IMR-90 (cell line): ENCODE data around the gene GSK3B. TPM values are rescaled to one million over a fixed set of nuclear protein-coding genes. Genes with fewer than 3 reads are reported as not detected.

Experiments
- ATAC-seq: fragments of 200-7000 bp; cut with Tn5 transposase; 2 replicates; pipeline ENCODE4 v1.9.1; 2020; ENCODE audit warnings: low read depth, mild to moderate bottlenecking, moderate library complexity
- BruUV-seq: library from RNA; stranded (reverse); fragments of 400-500 nt; replicated peaks from 2 replicates; lab custom pipeline; 2021; lab: Mats Ljungman, UMichigan
- CTCF ChIA-PET: fragments of 300-600 bp; formaldehyde crosslinking; extraction: SDS; loops from one replicate; lab custom pipeline; 2021; ENCODE audit warnings: antibody characterized with exemption; lab: Yijun Ruan, JAX
- POLR2A ChIA-PET: fragments of 300-600 bp; sonication (Branson Sonifier 250); formaldehyde crosslinking; loops from one replicate; lab custom pipeline; 2022; ENCODE audit warnings: antibody characterized with exemption; ENCODE audit not compliant: unreplicated experiment; lab: Charles Lee
- DNase-seq: peaks from one replicate; pipeline ENCODE4 v3.0.0; 2013
- H2AFZ ChIP-seq: replicated peaks from 2 replicates; pipeline ENCODE3; 2013; ENCODE audit warnings: low read length, mild to moderate bottlenecking; ENCODE audit not compliant: poor library complexity
- H2AK5ac ChIP-seq: 2 replicates; pipeline ENCODE4 v1.6.1; 2013; ENCODE audit warnings: low read depth, low read length, inconsistent platforms
- H2AK9ac ChIP-seq: replicated peaks from 2 replicates; pipeline ENCODE3; 2013; ENCODE audit warnings: mild to moderate bottlenecking, low read depth, low read length, moderate library complexity; ENCODE audit not compliant: poor library complexity
- H2BK120ac ChIP-seq: 2 replicates; pipeline ENCODE4 v1.6.1; 2013; ENCODE audit warnings: low read depth, low read length, inconsistent platforms
- H2BK15ac ChIP-seq: 3 replicates; pipeline ENCODE4 v1.6.1; 2013; ENCODE audit warnings: low read depth, low read length, inconsistent platforms
- H2BK20ac ChIP-seq: 2 replicates; pipeline ENCODE4 v1.6.1; 2013; ENCODE audit warnings: low read depth, mild to moderate bottlenecking, inconsistent platforms, low read length, moderate library complexity
- H2BK5ac ChIP-seq: 2 replicates; pipeline ENCODE4 v1.6.1; 2013; ENCODE audit warnings: mild to moderate bottlenecking, low read depth, low read length, inconsistent platforms; ENCODE audit not compliant: poor library complexity, severe bottlenecking
- H3K14ac ChIP-seq: replicated peaks from 2 replicates; pipeline ENCODE4 v1.6.1; 2013; ENCODE audit warnings: low read depth, low read length, inconsistent platforms
- H3K18ac ChIP-seq: 2 replicates; pipeline ENCODE4 v1.6.1; 2013; ENCODE audit warnings: low read depth, low read length, control low read depth
- H3K23ac ChIP-seq: 2 replicates; pipeline ENCODE4 v1.6.1; 2013; ENCODE audit warnings: low read depth, low read length, inconsistent platforms
- H3K27ac ChIP-seq: 2 replicates; pipeline ENCODE4 v1.5.1; 2013; ENCODE audit warnings: mild to moderate bottlenecking, control low read depth, low read length; ENCODE audit not compliant: insufficient read depth
- H3K27me3 ChIP-seq: 2 replicates; pipeline ENCODE4 v1.6.1; 2013; ENCODE audit warnings: low read length; ENCODE audit not compliant: control insufficient read depth, insufficient read depth
- H3K36me3 ChIP-seq: 2 replicates; pipeline ENCODE4 v1.6.1; 2013; ENCODE audit warnings: low read length, mixed read lengths; ENCODE audit not compliant: control insufficient read depth, insufficient read depth
- H3K4ac ChIP-seq: 2 replicates; pipeline ENCODE4 v1.6.1; 2013; ENCODE audit warnings: low read depth, low read length, inconsistent platforms
- H3K4me1 ChIP-seq: 2 replicates; pipeline ENCODE4 v1.6.1; 2013; ENCODE audit warnings: low read length, mixed read lengths; ENCODE audit not compliant: control insufficient read depth, insufficient read depth
- H3K4me2 ChIP-seq: 2 replicates; pipeline ENCODE4 v1.6.1; 2013; ENCODE audit warnings: low read depth, mild to moderate bottlenecking, control low read depth, low read length, moderate library complexity
- H3K4me3 ChIP-seq: 2 replicates; pipeline ENCODE4 v1.5.1; 2013; ENCODE audit warnings: low read depth, mild to moderate bottlenecking, control low read depth, low read length, moderate library complexity; ENCODE audit not compliant: insufficient read depth
- H3K56ac ChIP-seq: 2 replicates; pipeline ENCODE4 v1.6.1; 2013; ENCODE audit warnings: low read length, inconsistent platforms; ENCODE audit not compliant: insufficient read depth; ENCODE audit errors: extremely low read depth
- H3K79me1 ChIP-seq, 2 experiments: 2 replicates each; pipeline ENCODE4 v1.6.1; 2013; ENCODE audit warnings: low read length in 2 of 2, inconsistent platforms in 1 of 2, low read depth in 1 of 2
- H3K9ac ChIP-seq: 2 replicates; pipeline ENCODE4 v1.6.1; 2013; ENCODE audit warnings: low read depth, low read length, control low read depth
- H3K9me1 ChIP-seq: 2 replicates; pipeline ENCODE4 v1.6.1; 2013; ENCODE audit warnings: low read length, inconsistent platforms; ENCODE audit not compliant: insufficient read depth
- H3K9me3 ChIP-seq: 2 replicates; pipeline ENCODE4 v1.6.1; 2013; ENCODE audit warnings: low read length; ENCODE audit not compliant: control insufficient read depth, insufficient read depth
- H4K20me1 ChIP-seq: 2 replicates; pipeline ENCODE4 v1.6.1; 2013; ENCODE audit warnings: low read length, inconsistent platforms; ENCODE audit not compliant: insufficient read depth
- H4K5ac ChIP-seq: 2 replicates; pipeline ENCODE4 v1.6.1; 2013; ENCODE audit warnings: mild to moderate bottlenecking, low read depth, low read length, control low read depth
- H4K8ac ChIP-seq, 2 experiments: 2 replicates each; pipeline ENCODE4 v1.6.1; 2013; ENCODE audit warnings: low read depth in 2 of 2, low read length in 2 of 2, control low read depth in 1 of 2, inconsistent platforms in 1 of 2
- H4K91ac ChIP-seq: 2 replicates; pipeline ENCODE4 v1.6.1; 2013; ENCODE audit warnings: low read depth, low read length, inconsistent platforms; ENCODE audit not compliant: insufficient read depth
- BHLHE40 ChIP-seq: fragments of 150-350 bp; IDR thresholded peaks from 2 replicates; pipeline ENCODE4 v1.6.1; 2016; ENCODE audit warnings: mild to moderate bottlenecking, low read depth, low read length
- CEBPB ChIP-seq: IDR thresholded peaks from 2 replicates; pipeline ENCODE4 v1.6.1; 2012; ENCODE audit warnings: low read depth, low read length, improper control_type of control experiment
- CHD1 ChIP-seq: IDR thresholded peaks from 2 replicates; pipeline ENCODE4 v1.6.1; 2012; ENCODE audit warnings: low read depth, low read length, improper control_type of control experiment
- MXI1 ChIP-seq: IDR thresholded peaks from 2 replicates; pipeline ENCODE4 v1.6.1; 2012; ENCODE audit warnings: low read depth, mild to moderate bottlenecking, low read length, moderate library complexity, borderline replicate concordance
- USF2 ChIP-seq: fragments of 150-350 bp; IDR thresholded peaks from 2 replicates; pipeline ENCODE4 v1.6.1; 2017; ENCODE audit warnings: mild to moderate bottlenecking, antibody characterized with exemption, low read length, low read depth
- WGBS, 2 experiments: methylation state at CpG; one replicate each; pipeline versions ENCODE4 v1.1.5 to v1.1.7; 2013; ENCODE audit warnings: missing lambda C conversion rate in 2 of 2; ENCODE audit not compliant: insufficient read length in 1 of 2; ENCODE audit errors: extremely low coverage in 2 of 2; 5-methylcytosine and 5-hydroxymethylcytosine counted together
- dilution Hi-C: fragments of 300-500 bp; cut with HindIII; formaldehyde crosslinking; loops from one replicate; pipeline ENCODE4 v1.14.3; 2018; ENCODE audit warnings: low sequenced_read_pairs; ENCODE audit not compliant: unreplicated experiment
- in situ Hi-C: fragments of 300-500 bp; cut with MboI; formaldehyde crosslinking; loops from 3 replicates; pipeline ENCODE4 v1.14.3; 2019; ENCODE audit warnings: low sequenced_read_pairs, inconsistent platforms, mixed read lengths
- intact Hi-C: fragments of 100-400 bp; cut with micrococcal nuclease; formaldehyde crosslinking; loops from 2 replicates; pipeline ENCODE4 v1.10.0; 2022
- polyA plus RNA-seq, 3 experiments: library from polyadenylated mRNA; depleted of rRNA; stranded (reverse); fragments of >200 nt; gene quantifications; 2 replicates each; pipeline ENCODE4 v1.2.3, GENCODE V29; 2012; ENCODE audit warnings: low replicate concordance in 1 of 3
- total RNA-seq: library from RNA; depleted of rRNA; stranded (reverse); fragments of >200 nt; gene quantifications from 2 replicates; pipeline ENCODE4 v1.2.3, GENCODE V29; 2012

Gene GSK3B
- total and polyA plus RNA-seq, 2 of the 4 experiments (the other 2 are of a cell fraction) = 19.2 to 33.2 TPM

- H4K5ac ChIP-seq = no peak overlapping the region
- H4K8ac ChIP-seq = no peak overlapping the region
- no peak overlapping the region for H2AFZ ChIP-seq
- CTCF ChIA-PET = no interaction called here
- no peak overlapping the region for H4K91ac ChIP-seq
- H2AK5ac ChIP-seq = no peak overlapping the region
- no peak overlapping the region for H3K4ac ChIP-seq
- H2AK9ac ChIP-seq = no peak overlapping the region
- POLR2A ChIA-PET = no interaction called here
- peaks cover 45% of the 10 kb centered on the region for H4K20me1 ChIP-seq
- no peaks in the 10 kb centered on the region for H3K27me3 ChIP-seq
- no peak overlapping the region for H3K9ac ChIP-seq
- no peak overlapping the region for H3K4me3 ChIP-seq
- TF ChIP-seq CHD1 (no peak), BHLHE40 (no peak), CEBPB (no peak), MXI1 (no peak), USF2 (no peak)
- no peak overlapping the region for H3K23ac ChIP-seq
- H2BK5ac ChIP-seq = no peak overlapping the region
- no peaks in the 10 kb centered on the region for H3K9me3 ChIP-seq
- no peak overlapping the region for H3K56ac ChIP-seq
- H2BK20ac ChIP-seq = no peak overlapping the region
- DNase-seq (no peak), ATAC-seq (no peak)
- H2BK120ac ChIP-seq = no peak overlapping the region
- H3K18ac ChIP-seq = no peak overlapping the region
- 0 out of 2 replicates have a peak, but pooled peaks cover 1% of the 10 kb centered on the region for H3K36me3 ChIP-seq
- no TSS peak for BruUV-seq
- no peak overlapping the region for H3K27ac ChIP-seq
- H3K4me1 ChIP-seq = no peaks in the 10 kb centered on the region
- intact Hi-C loops = no loop called here
- H3K79me1 ChIP-seq = peaks cover 12 to 51% of the 10 kb centered on the region in 2 experiments
- H2BK15ac ChIP-seq = no peak overlapping the region
- in situ Hi-C loops = no loop called here
- no CpG with 5 or more reads among the region's 5 CpGs for WGBS, 2 experiments
- dilution Hi-C loops = no loop called here
- peaks cover 4% of the 10 kb centered on the region; the same call in 1 of the 2 replicates for H3K9me1 ChIP-seq
- no peak overlapping the region for H3K14ac ChIP-seq
- no peak overlapping the region for H3K4me2 ChIP-seq
Measured at GRCh38 chr3:119933207-119933606, 161.0 kb downstream of the GSK3B start.
